ENCODE data around the gene PTPRM.

The PTPRM gene

GRCh38 chr18:8249811-8250210, 682.7 kb downstream of the PTPRM start:
- Histone ChIP-seq H3K4me3 (ENCODE audit: low read depth, low read length) (no peak overlapping the region), H3K36me3 (ENCODE audit: control insufficient read depth in 2 of 2, insufficient read depth in 1 of 2, low read length in 2 of 2) (no peaks in the 10 kb centered on the region), H3K4me1 (ENCODE audit: control insufficient read depth, insufficient read depth, low read length) (no peaks in the 10 kb centered on the region), H3K9me3 (ENCODE audit: control insufficient read depth, insufficient read depth, low read depth, low read length) (no peaks in the 10 kb centered on the region), H3K27ac (ENCODE audit: extremely low read depth, low read depth, low read length) (no peak overlapping the region)
- POLR2A ChIA-PET: no interaction called here
- CTCF ChIA-PET: interaction anchor here (0.6 to 1.6 kb wide), 4 partner anchors 30 to 689 kb away, joined by 3 to 4 read pairs (median 4); no protein-coding TSS in a partner anchor
- no peak for TF ChIP-seq ZNF2 (tag by site-specific recombination; IDR thresholded peaks at IDR 0.05)
- no peak for TF ChIP-seq OSR2 (tag by site-specific recombination; IDR thresholded peaks at IDR 0.05)
- TF ChIP-seq ZIC2 (tag by site-specific recombination; IDR thresholded peaks at IDR 0.05): no peak
- TF ChIP-seq ZNF48 (tag by site-specific recombination; IDR thresholded peaks at IDR 0.05): no peak
- TF ChIP-seq ZNF354C (tag by site-specific recombination; IDR thresholded peaks at IDR 0.05; ENCODE audit: borderline replicate concordance, low read depth): no peak
- TF ChIP-seq KLF7 (tag by site-specific recombination; IDR thresholded peaks at IDR 0.05; ENCODE audit: borderline replicate concordance): no peak
- TF ChIP-seq, protein P1, sequence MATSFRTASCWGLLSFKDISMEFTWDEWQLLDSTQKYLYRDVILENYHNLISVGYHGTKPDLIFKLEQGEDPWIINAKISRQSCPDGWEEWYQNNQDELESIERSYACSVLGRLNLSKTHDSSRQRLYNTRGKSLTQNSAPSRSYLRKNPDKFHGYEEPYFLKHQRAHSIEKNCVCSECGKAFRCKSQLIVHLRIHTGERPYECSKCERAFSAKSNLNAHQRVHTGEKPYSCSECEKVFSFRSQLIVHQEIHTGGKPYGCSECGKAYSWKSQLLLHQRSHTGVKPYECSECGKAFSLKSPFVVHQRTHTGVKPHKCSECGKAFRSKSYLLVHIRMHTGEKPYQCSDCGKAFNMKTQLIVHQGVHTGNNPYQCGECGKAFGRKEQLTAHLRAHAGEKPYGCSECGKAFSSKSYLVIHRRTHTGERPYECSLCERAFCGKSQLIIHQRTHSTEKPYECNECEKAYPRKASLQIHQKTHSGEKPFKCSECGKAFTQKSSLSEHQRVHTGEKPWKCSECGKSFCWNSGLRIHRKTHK (tag by site-specific recombination; IDR thresholded peaks at IDR 0.05): no peak
- no peak for TF ChIP-seq ZFP37 (tag by site-specific recombination; IDR thresholded peaks at IDR 0.05)
- TF ChIP-seq BCL11A (tag by site-specific recombination; IDR thresholded peaks at IDR 0.05; ENCODE audit: low read depth): no peak
- TF ChIP-seq ZNF670 (tag by site-specific recombination; IDR thresholded peaks at IDR 0.05; ENCODE audit: low read depth): no peak
- TF ChIP-seq ZNF121 (tag by site-specific recombination; IDR thresholded peaks at IDR 0.05): no peak
- TF ChIP-seq PRDM6 (tag by site-specific recombination; IDR thresholded peaks at IDR 0.05): no peak
- TF ChIP-seq HOXD13 (CRISPR knock-in tag; IDR thresholded peaks at IDR 0.05; ENCODE audit: borderline replicate concordance): no peak

DNA sequence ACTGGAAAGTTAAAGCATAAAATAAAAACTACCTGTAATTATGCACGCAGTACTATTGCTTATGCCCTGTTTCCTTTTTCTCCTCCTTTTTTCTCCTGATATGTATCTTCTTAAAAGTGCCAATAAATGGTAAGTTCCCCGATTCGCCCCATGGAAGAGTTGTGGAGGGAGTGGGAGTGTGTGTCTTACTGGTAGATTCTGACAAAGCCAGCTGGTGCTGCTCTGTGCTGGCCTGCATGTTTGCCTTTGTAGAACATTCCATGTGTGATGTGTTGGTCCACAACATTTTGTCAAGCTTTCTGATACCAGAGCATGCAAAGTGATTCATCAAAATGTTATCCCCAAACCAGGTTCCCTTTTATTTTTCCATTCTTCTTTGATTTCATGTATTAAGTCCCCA, 685.3 kb downstream of the PTPRM start:
- Histone ChIP-seq H3K27ac (ENCODE audit: extremely low read depth, low read depth, low read length) (no peak overlapping the region), H3K36me3 (ENCODE audit: control insufficient read depth in 2 of 2, insufficient read depth in 1 of 2, low read length in 2 of 2) (no peaks in the 10 kb centered on the region), H3K4me1 (ENCODE audit: control insufficient read depth, insufficient read depth, low read length) (no peaks in the 10 kb centered on the region), H3K9me3 (ENCODE audit: control insufficient read depth, insufficient read depth, low read depth, low read length) (no peaks in the 10 kb centered on the region), H3K4me3 (ENCODE audit: low read depth, low read length) (no peak overlapping the region)
- CTCF ChIA-PET: no interaction called here
- TF ChIP-seq ZNF416 (tag by site-specific recombination; IDR thresholded peaks at IDR 0.05): no peak
- TF ChIP-seq ZNF146 (tag by site-specific recombination; IDR thresholded peaks at IDR 0.05): no peak
- TF ChIP-seq TCF7L2 (IDR thresholded peaks at IDR 0.05; ENCODE audit: borderline replicate concordance, low read depth, low read length): no peak
- TF ChIP-seq, protein P2, sequence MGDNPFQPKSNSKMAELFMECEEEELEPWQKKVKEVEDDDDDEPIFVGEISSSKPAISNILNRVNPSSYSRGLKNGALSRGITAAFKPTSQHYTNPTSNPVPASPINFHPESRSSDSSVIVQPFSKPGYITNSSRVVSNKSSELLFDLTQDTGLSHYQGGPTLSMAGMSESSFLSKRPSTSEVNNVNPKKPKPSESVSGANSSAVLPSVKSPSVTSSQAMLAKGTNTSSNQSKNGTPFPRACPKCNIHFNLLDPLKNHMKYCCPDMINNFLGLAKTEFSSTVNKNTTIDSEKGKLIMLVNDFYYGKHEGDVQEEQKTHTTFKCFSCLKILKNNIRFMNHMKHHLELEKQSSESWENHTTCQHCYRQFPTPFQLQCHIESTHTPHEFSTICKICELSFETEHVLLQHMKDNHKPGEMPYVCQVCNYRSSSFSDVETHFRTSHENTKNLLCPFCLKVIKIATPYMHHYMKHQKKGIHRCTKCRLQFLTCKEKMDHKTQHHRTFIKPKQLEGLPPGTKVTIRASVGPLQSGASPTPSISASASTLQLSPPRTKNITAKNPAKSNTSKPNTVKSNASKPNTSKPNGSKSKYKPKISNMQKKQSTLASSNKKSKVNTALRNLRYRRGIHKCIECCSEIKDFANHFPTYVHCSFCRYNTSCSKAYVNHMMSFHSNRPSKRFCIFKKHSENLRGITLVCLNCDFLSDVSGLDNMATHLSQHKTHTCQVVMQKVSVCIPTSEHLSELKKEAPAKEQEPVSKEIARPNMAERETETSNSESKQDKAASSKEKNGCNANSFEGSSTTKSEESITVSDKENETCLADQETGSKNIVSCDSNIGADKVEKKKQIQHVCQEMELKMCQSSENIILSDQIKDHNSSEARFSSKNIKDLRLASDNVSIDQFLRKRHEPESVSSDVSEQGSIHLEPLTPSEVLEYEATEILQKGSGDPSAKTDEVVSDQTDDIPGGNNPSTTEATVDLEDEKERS (tag by site-specific recombination; IDR thresholded peaks at IDR 0.05): no peak
- no peak for TF ChIP-seq TRIM28 (IDR thresholded peaks at IDR 0.05; ENCODE audit: borderline replicate concordance, low read length)
- no peak for TF ChIP-seq ZNF248 (tag by site-specific recombination; IDR thresholded peaks at IDR 0.05)
- TF ChIP-seq ZNF394 (tag by site-specific recombination; IDR thresholded peaks at IDR 0.05; ENCODE audit: borderline replicate concordance): no peak
- no peak for TF ChIP-seq MEIS1 (CRISPR knock-in tag; IDR thresholded peaks at IDR 0.05; ENCODE audit: borderline replicate concordance)
- TF ChIP-seq ZNF658 (tag by site-specific recombination; IDR thresholded peaks at IDR 0.05): no peak
- TF ChIP-seq, protein P3, sequence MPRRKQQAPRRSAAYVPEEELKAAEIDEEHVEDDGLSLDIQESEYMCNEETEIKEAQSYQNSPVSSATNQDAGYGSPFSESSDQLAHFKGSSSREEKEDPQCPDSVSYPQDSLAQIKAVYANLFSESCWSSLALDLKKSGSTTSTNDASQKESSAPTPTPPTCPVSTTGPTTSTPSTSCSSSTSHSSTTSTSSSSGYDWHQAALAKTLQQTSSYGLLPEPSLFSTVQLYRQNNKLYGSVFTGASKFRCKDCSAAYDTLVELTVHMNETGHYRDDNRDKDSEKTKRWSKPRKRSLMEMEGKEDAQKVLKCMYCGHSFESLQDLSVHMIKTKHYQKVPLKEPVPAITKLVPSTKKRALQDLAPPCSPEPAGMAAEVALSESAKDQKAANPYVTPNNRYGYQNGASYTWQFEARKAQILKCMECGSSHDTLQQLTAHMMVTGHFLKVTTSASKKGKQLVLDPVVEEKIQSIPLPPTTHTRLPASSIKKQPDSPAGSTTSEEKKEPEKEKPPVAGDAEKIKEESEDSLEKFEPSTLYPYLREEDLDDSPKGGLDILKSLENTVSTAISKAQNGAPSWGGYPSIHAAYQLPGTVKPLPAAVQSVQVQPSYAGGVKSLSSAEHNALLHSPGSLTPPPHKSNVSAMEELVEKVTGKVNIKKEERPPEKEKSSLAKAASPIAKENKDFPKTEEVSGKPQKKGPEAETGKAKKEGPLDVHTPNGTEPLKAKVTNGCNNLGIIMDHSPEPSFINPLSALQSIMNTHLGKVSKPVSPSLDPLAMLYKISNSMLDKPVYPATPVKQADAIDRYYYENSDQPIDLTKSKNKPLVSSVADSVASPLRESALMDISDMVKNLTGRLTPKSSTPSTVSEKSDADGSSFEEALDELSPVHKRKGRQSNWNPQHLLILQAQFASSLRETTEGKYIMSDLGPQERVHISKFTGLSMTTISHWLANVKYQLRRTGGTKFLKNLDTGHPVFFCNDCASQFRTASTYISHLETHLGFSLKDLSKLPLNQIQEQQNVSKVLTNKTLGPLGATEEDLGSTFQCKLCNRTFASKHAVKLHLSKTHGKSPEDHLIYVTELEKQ (tag by site-specific recombination; IDR thresholded peaks at IDR 0.05; ENCODE audit: borderline replicate concordance): no peak
- no peak for TF ChIP-seq ZNF274 (IDR thresholded peaks at IDR 0.05; ENCODE audit: low read length)
- no peak for TF ChIP-seq ZNF274 (tag by site-specific recombination; IDR thresholded peaks at IDR 0.05; ENCODE audit: borderline replicate concordance)
- no peak for TF ChIP-seq ZNF530 (tag by site-specific recombination; IDR thresholded peaks at IDR 0.05; ENCODE audit: low read depth)
- POLR2A ChIA-PET: no interaction called here

All from HEK293 (cell line).